Endothelial cell of umbilical vein (primary cell): ENCODE measurements around the gene WIPF3.

Experiments used
- CTCF ChIP-seq, 2 donors: IDR thresholded peaks; 1 replicate in 1 of 2; 2 replicates in 1 of 2; pipeline ENCODE4 v1.5.1; 2011; ENCODE audit warnings: low read length in 2 of 2, mild to moderate bottlenecking in 2 of 2, moderate library complexity in 2 of 2, control low read depth in 1 of 2, inconsistent platforms in 1 of 2, low read depth in 1 of 2; ENCODE audit not compliant: insufficient read depth in 1 of 2; ENCODE audit errors: extremely low read depth in 1 of 2
- EZH2 ChIP-seq: IDR thresholded peaks from 2 replicates; pipeline ENCODE4 v1.6.1; 2012; ENCODE audit warnings: borderline replicate concordance, low read depth, mild to moderate bottlenecking, moderate library complexity, low read length, inconsistent platforms; ENCODE audit not compliant: severe bottlenecking
- FOS ChIP-seq: IDR thresholded peaks from 2 replicates; pipeline ENCODE4 v1.6.1; 2011; ENCODE audit warnings: mild to moderate bottlenecking, low read length, moderate library complexity, borderline replicate concordance; ENCODE audit not compliant: insufficient read depth
- MYC ChIP-seq: IDR thresholded peaks from one replicate; pipeline ENCODE4 v1.6.1; 2011; ENCODE audit warnings: mild to moderate bottlenecking, low read depth, low read length
- POLR2A ChIP-seq: IDR thresholded peaks from 2 replicates; pipeline ENCODE4 v1.6.1; 2012; ENCODE audit warnings: low read depth, mild to moderate bottlenecking, control low read depth, low read length
- POLR2AphosphoS5 ChIP-seq: IDR thresholded peaks from 2 replicates; pipeline ENCODE4 v1.6.1; 2012; ENCODE audit warnings: low read depth, mild to moderate bottlenecking, control low read depth, low read length, moderate library complexity; ENCODE audit not compliant: insufficient read depth
- TF ChIP-seq, protein P1 (sequence below): IDR thresholded peaks from 2 replicates; pipeline ENCODE4 v1.6.1; 2011; ENCODE audit not compliant: insufficient read depth, insufficient read length

GRCh38 chr7:29883462-29884398 lies 77.4 kb downstream of the WIPF3 start:
- TF ChIP-seq CTCF (IDR thresholded peaks at IDR 0.05; ENCODE audit: extremely low read depth in 1 of 2, insufficient read depth in 1 of 2, low read depth in 1 of 2, low read length in 2 of 2) (no peak), POLR2A (no peak), MYC (no peak), FOS (no peak), POLR2AphosphoS5 (no peak), EZH2 (no peak)
- TF ChIP-seq, protein P1, sequence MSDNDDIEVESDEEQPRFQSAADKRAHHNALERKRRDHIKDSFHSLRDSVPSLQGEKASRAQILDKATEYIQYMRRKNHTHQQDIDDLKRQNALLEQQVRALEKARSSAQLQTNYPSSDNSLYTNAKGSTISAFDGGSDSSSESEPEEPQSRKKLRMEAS = no peak
